CD4-positive, CD25-positive, alpha-beta regulatory T cell (primary cell): ENCODE data around the gene ATOH8. TPM values are rescaled to one million over a fixed set of nuclear protein-coding genes. Genes with fewer than 3 reads are reported as not detected.
A peak's percentile ranks its signal among the peaks of the same experiment; 100 is the strongest.

Experiments
- ATAC-seq, 2 donors: fragments of 150-1000 bp; cut with Tn5 transposase; one replicate each; pipeline ENCODE4 v1.10.0; 2021; ENCODE audit warnings: low read depth in 2 of 2, moderate number of reproducible peaks in 2 of 2, moderate library complexity in 1 of 2
- DNase-seq, 3 donors: peaks; one replicate each; pipeline versions ENCODE4 v3.0.0 to v3.0.0-alpha.2; 2012 to 2022; ENCODE audit warnings: mixed read lengths in 1 of 3
- H3K27ac ChIP-seq: one replicate; pipeline ENCODE4 v1.7.0; 2013; ENCODE audit warnings: mild to moderate bottlenecking, low read length; ENCODE audit not compliant: insufficient read depth, poor library complexity, severe bottlenecking
- H3K27me3 ChIP-seq: one replicate; pipeline ENCODE4 v1.7.0; 2013; ENCODE audit warnings: low read length; ENCODE audit not compliant: control insufficient read depth, insufficient read depth
- H3K36me3 ChIP-seq: one replicate; pipeline ENCODE4 v1.7.0; 2013; ENCODE audit warnings: mild to moderate bottlenecking, low read length, moderate library complexity; ENCODE audit not compliant: control insufficient read depth, insufficient read depth
- H3K4me1 ChIP-seq: 2 replicates; pipeline ENCODE4 v1.7.0; 2013; ENCODE audit warnings: mild to moderate bottlenecking, low read length; ENCODE audit not compliant: insufficient read depth, control insufficient read depth, poor library complexity, severe bottlenecking
- H3K4me3 ChIP-seq: one replicate; pipeline ENCODE4 v1.7.0; 2013; ENCODE audit warnings: low read depth, mild to moderate bottlenecking, low read length, moderate library complexity
- H3K9me3 ChIP-seq, 2 experiments: 1 replicate in 1 of 2; 2 replicates in 1 of 2; pipeline ENCODE4 v1.7.0; 2013; ENCODE audit warnings: low read length in 2 of 2, mild to moderate bottlenecking in 1 of 2, moderate library complexity in 1 of 2; ENCODE audit not compliant: control insufficient read depth in 2 of 2
- H3K27ac Mint-ChIP-seq, 3 donors: one replicate each; pipeline ENCODE4 v1.8.0; 2020 to 2022; ENCODE audit warnings: mild to moderate bottlenecking in 3 of 3, mixed read lengths in 3 of 3, moderate library complexity in 2 of 3
- H3K27me3 Mint-ChIP-seq: one replicate; pipeline ENCODE4 v1.8.0; 2022; ENCODE audit warnings: mild to moderate bottlenecking, mixed read lengths
- H3K36me3 Mint-ChIP-seq: one replicate; pipeline ENCODE4 v1.8.0; 2020; ENCODE audit warnings: mixed read lengths
- H3K4me1 Mint-ChIP-seq, 4 donors: one replicate each; pipeline ENCODE4 v1.8.0; 2020 to 2022; ENCODE audit warnings: mixed read lengths in 4 of 4, mild to moderate bottlenecking in 1 of 4
- H3K4me3 Mint-ChIP-seq, 4 donors: one replicate each; pipeline ENCODE4 v1.8.0; 2020 to 2022; ENCODE audit warnings: mild to moderate bottlenecking in 4 of 4, mixed read lengths in 4 of 4, moderate library complexity in 3 of 4
- H3K9me3 Mint-ChIP-seq, 7 donors: one replicate each; pipeline ENCODE4 v1.8.0; 2020 to 2022; ENCODE audit warnings: mixed read lengths in 7 of 7, mild to moderate bottlenecking in 3 of 7, moderate library complexity in 2 of 7
- polyA plus RNA-seq, 4 donors: library from polyadenylated mRNA; unstranded; fragments of 300-500 nt; fragmentation: Illumina TruSeq; gene quantifications; one replicate each; pipeline ENCODE4 v1.2.3, GENCODE V29; 2021
- total RNA-seq: library from RNA; stranded (reverse); gene quantifications from one replicate; pipeline ENCODE4 v1.2.3, GENCODE V29; 2022

ATOH8 gene
- total and polyA plus RNA-seq, 5 donors from 2014 or later = not detected

- no peak for DNase-seq
- Histone ChIP-seq H3K4me3 (no peak overlapping the region), H3K36me3 (no peaks in the 10 kb centered on the region), H3K27ac (no peak overlapping the region), H3K9me3 (no peaks in the 10 kb centered on the region), H3K27me3 (no peaks in the 10 kb centered on the region), H3K4me1 (no peaks in the 10 kb centered on the region)
- no peaks in the 10 kb centered on the region for H3K9me3 Mint-ChIP-seq
- peaks cover 0 to 3% (median 1%) of the 10 kb centered on the region in 4 donors for H3K4me1 Mint-ChIP-seq
- H3K27me3 Mint-ChIP-seq = peaks cover 11% of the 10 kb centered on the region
- no peaks in the 10 kb centered on the region for H3K36me3 Mint-ChIP-seq
- H3K4me3 Mint-ChIP-seq = no peak overlapping the region
- no peak overlapping the region for H3K27ac Mint-ChIP-seq
- no peak for ATAC-seq
Observed at GRCh38 chr2:85811180-85812093, 57.6 kb downstream of the ATOH8 start.

- Histone ChIP-seq H3K9me3 (no peaks in the 10 kb centered on the region), H3K27ac (no peak overlapping the region), H3K36me3 (no peaks in the 10 kb centered on the region), H3K27me3 (no peaks in the 10 kb centered on the region), H3K4me1 (no peaks in the 10 kb centered on the region), H3K4me3 (no peak overlapping the region)
- Mint-ChIP-seq H3K27me3 (peaks cover 11% of the 10 kb centered on the region), H3K36me3 (no peaks in the 10 kb centered on the region), H3K27ac (no peak overlapping the region), H3K4me1 (peaks cover 0 to 3% (median 1%) of the 10 kb centered on the region in 4 donors), H3K4me3 (no peak overlapping the region), H3K9me3 (no peaks in the 10 kb centered on the region)
- no peak for DNase-seq
- ATAC-seq = no peak
Observed at GRCh38 chr2:85812094-85812735, 58.4 kb downstream of the ATOH8 start.

DNA sequence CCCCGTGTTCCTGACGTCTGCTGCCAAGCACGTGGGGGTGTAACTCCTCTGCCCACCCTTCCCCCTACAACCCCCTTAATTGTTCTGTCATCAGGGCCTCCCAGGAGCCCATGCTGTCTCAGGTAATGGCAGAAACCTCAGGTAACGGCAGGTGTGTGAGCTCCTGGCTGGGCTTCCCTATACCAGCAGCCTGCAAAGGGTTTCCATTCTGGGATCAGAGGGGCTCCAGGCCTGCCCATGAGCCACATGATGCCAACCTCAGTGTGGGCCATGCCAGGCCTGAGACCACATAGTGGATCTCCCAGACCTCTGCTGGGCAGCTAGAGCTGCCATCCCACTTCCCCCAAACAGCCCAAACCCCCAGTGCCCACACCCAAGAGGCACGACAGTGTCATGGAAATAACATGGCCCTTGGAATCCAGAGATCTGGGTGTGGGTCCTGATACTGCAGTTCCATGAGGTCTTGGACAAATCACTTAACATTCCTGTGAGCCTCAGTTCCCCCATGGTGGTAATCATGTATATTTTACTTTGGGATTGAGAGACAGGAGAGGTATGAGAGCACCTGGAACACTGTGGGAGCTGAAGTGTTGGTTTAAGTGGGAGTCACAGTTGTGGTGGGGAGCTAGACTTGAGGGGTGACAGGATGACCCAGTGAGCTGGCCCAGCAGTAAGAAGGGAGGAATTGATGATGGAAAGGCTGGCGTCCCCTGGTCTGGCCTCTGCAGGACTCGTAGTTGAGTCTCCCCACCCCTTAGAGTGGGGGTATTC lies 59.6 kb downstream of the ATOH8 start:
- Mint-ChIP-seq H3K4me1 (peaks cover 0 to 3% (median 1%) of the 10 kb centered on the region in 4 donors), H3K27ac (no peak overlapping the region), H3K27me3 (peaks cover 11% of the 10 kb centered on the region), H3K9me3 (no peaks in the 10 kb centered on the region), H3K4me3 (no peak overlapping the region), H3K36me3 (no peaks in the 10 kb centered on the region)
- no peak for ATAC-seq
- Histone ChIP-seq H3K36me3 (no peaks in the 10 kb centered on the region), H3K27me3 (no peaks in the 10 kb centered on the region), H3K4me3 (no peak overlapping the region), H3K27ac (no peak overlapping the region), H3K9me3 (no peaks in the 10 kb centered on the region), H3K4me1 (no peaks in the 10 kb centered on the region)
- no peak for DNase-seq

DNA sequence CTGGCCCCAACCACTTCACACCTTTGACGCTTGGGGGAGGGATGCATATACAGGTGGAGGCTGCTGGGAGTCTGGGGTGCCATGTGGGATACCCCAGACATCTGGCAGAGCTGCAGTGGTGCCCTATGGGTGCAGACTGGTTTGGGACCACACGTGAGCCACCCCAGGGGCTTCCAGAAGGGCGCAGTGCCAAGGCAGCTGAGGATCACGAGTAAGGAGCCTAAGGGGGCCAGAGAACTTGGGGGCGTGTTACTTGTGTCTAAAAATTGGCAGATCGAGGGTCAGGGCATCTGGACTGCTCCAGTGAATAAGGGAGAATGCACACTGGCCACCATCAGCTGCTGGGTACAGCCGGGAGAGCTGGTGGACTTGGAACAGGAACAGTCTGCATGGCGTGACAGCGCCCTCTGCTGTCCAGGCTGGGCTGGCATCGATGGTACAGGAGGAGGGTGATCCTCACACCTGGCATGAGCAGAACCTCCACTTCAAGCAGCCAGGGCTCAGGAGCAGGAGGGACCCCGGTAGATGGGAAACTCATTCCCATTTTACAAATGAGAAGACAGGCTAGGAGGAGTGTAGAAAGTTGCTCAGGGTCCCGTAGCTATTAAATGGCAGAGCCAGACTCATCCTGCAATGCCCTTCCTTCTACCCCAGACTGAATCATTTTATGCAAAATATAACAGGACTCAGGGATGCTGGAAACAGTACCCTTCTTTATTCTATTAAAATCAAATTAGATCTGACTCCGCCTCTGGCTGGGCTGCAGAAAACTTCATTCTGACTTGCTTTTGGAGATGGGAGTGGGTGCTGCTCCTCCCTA lies 60.4 kb downstream of the ATOH8 start:
- ATAC-seq (peak; percentile 75 to 79), DNase-seq (peak; percentile 52 to 78 (median 68))
- Mint-ChIP-seq H3K27me3 (peaks cover 15% of the 10 kb centered on the region), H3K36me3 (no peaks in the 10 kb centered on the region), H3K9me3 (no peaks in the 10 kb centered on the region), H3K27ac (peak overlapping the region; percentile 12 to 68 (median 14)), H3K4me3 (no peak overlapping the region), H3K4me1 (peaks cover 0 to 3% (median 1%) of the 10 kb centered on the region in 4 donors)
- no peaks in the 10 kb centered on the region for H3K36me3 ChIP-seq
- H3K9me3 ChIP-seq = no peaks in the 10 kb centered on the region
- no peak overlapping the region for H3K27ac ChIP-seq
- no peak overlapping the region for H3K4me3 ChIP-seq
- no peaks in the 10 kb centered on the region for H3K4me1 ChIP-seq
- H3K27me3 ChIP-seq = no peaks in the 10 kb centered on the region

DNA sequence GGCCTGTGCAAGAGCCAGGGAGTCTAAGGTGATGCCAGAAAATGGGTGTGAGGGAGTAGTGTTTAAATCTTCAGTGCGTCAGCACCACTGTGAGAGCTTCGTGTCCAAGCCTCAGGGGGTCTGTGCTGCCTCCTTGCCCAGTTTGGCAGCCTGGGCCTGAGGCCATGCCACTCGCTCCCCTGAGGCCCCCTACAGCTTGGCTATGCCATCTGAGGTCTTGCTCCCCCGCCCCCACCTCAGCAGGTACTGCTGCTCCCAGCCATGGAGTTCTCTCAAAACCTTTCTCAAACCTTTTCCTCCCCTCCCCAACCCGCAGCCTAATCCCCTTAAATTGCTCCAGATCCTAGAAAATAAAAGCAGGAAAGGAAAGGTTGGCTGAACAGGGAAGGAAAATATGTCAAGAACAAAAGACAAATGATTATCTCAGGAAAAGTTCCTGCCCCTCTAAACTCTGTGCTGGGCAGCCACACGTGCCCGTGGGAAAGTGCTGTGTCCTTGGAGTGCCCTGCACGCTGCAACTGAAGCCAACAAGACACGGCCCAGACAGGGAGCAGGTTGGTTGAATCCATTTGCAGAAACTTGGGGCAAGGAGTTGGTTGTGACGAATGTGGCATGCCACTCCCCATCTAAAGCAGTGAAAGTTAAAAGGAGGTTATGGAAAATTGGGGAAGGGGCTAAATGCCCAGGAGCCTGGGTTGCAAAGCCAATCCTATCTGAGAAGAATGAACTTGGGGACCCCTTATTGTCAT lies 61.2 kb downstream of the ATOH8 start:
- H3K36me3 ChIP-seq = no peaks in the 10 kb centered on the region
- H3K9me3 ChIP-seq = no peaks in the 10 kb centered on the region
- Mint-ChIP-seq H3K4me1 (peaks cover 0 to 3% (median 1%) of the 10 kb centered on the region in 4 donors), H3K27me3 (peaks cover 21% of the 10 kb centered on the region), H3K4me3 (no peak overlapping the region), H3K27ac (peak overlapping the region in 1 of 3 donors; percentile 42), H3K9me3 (no peaks in the 10 kb centered on the region), H3K36me3 (no peaks in the 10 kb centered on the region)
- no peak for ATAC-seq
- H3K4me1 ChIP-seq = no peaks in the 10 kb centered on the region
- peaks cover 4% of the 10 kb centered on the region for H3K27me3 ChIP-seq
- no peak overlapping the region for H3K27ac ChIP-seq
- no peak for DNase-seq
- H3K4me3 ChIP-seq = no peak overlapping the region

DNA sequence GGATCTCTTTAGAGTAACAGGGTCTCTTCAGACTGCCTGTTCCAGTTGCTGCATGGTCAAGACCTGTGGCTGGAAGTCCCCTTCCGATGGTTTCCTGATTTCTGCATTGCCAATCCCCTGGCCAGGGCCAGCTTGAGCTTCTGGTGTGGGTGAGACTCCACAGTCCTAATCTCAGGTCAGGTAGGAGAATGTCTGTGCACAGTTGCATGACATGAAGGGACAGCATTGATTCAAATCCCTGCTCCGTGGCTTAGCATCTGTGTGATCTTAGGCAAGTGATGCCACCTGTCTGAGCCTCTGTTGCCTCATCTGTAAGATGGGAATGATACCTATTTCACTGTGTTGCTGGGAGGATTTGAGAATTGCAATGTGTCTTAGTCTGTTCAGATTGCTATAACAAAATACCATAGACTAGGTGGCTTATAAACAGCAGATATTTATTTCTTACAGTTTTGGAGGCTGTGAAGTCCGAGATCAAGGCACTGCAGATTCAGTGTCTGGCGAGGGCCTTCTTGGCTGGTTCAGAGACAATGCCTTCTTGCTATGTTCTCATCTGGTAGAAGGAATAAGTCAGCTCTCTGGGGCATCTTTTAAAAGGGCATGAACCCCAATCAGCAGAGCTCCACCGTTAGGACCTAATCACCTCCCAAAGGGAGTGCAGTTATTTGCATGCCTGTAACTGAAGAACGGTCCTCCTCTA lies 66.2 kb downstream of the ATOH8 start:
- Histone ChIP-seq H3K4me3 (no peak overlapping the region), H3K9me3 (no peaks in the 10 kb centered on the region), H3K27ac (no peak overlapping the region), H3K4me1 (no peaks in the 10 kb centered on the region), H3K27me3 (peaks cover 4% of the 10 kb centered on the region), H3K36me3 (no peaks in the 10 kb centered on the region)
- no peaks in the 10 kb centered on the region for H3K4me1 Mint-ChIP-seq
- no peaks in the 10 kb centered on the region for H3K9me3 Mint-ChIP-seq
- peaks cover 42% of the 10 kb centered on the region for H3K27me3 Mint-ChIP-seq
- ATAC-seq (no peak), DNase-seq (no peak)
- H3K27ac Mint-ChIP-seq = no peak overlapping the region
- H3K36me3 Mint-ChIP-seq = no peaks in the 10 kb centered on the region
- no peak overlapping the region for H3K4me3 Mint-ChIP-seq
